ENCODE measurements around the gene MYL9. TPM values are rescaled to one million over a fixed set of nuclear protein-coding genes. Genes with fewer than 3 reads are reported as not detected.

The MYL9 gene
- total RNA-seq, 1 experiment from 2014 or later, result 13.3 TPM

DNA sequence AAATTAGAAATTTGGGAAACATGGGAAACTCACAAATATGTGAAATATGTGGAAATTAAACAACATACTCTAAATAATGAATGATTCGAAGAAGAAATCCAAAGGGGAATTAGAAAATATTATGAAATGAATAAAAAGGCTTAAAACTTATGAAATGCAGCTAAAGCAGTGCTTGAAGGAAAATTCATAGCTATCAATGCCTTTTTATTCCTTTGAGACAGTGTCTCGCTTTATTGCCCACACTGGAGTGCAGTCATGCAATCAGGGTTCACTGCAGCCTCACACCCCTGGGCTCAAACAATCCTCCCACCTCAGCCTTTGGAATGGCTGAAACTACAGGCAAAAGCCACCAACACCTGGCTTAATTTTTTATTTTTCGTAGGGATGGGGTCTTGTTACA lies 24.2 kb downstream of the MYL9 start:
- BruUV-seq (replicated peaks), result no TSS peak
- H3K9me3 ChIP-seq (ENCODE audit: insufficient read depth, low read depth), result peaks cover 3% of the 10 kb centered on the region; the same call in 1 of the 2 replicates

DNA sequence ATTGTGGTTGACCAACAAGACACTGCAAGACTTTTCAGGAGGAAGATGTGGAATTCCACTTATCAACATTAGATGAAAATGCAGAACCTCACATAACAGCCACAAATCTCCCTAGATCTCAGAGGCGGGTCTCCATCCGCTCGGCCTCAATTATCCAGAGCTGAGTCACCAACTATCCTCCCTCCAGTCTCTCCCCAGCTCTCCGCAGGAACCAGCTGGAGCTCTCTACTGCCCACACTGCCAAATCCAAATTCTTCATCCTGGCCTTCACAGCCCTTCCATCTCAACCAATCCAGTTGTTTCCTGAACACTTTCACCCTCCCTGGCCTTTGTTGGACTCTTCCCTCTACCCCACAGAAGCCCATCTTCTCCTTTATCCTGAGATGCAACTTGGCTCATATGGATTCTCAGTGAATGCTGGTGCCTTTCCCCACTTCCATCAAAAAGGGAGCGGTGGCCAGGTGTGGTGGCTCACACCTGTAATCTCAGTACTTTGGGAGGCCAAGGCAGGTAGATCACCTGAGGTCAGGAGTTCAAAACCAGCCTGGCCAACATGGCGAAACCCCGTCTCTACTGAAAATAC lies 28.6 kb downstream of the MYL9 start:
- H4K20me1 ChIP-seq (ENCODE audit: insufficient read depth), result no peaks in the 10 kb centered on the region
- POLR2A ChIA-PET (ENCODE audit: unreplicated experiment), result interaction anchor here (0.7 kb wide), 1 partner anchor 602 kb away, joined by 4 read pairs; no protein-coding TSS in a partner anchor
- no TSS peak for BruUV-seq (replicated peaks)

More for the DNA sequence above, 24.2 kb downstream of the MYL9 start:
- Histone ChIP-seq H3K79me2 (ENCODE audit: low read depth) (no peaks in the 10 kb centered on the region), H3K27me3 (ENCODE audit: insufficient read depth, low read depth) (no peaks in the 10 kb centered on the region), H3K4me2 (no peak overlapping the region), H3F3A (ENCODE audit: insufficient read depth, low read depth) (peaks cover 11% of the 10 kb centered on the region; the same call in 1 of the 2 replicates), H3K27ac (no peak overlapping the region), H4K20me1 (ENCODE audit: insufficient read depth) (no peaks in the 10 kb centered on the region), H3K4me3 (no peak overlapping the region), H3K4me1 (replicated peaks; ENCODE audit: insufficient read depth) (no peaks in the 10 kb centered on the region), H3K36me3 (ENCODE audit: low read depth) (no peaks in the 10 kb centered on the region), H3K9me2 (ENCODE audit: insufficient read depth) (no peaks in the 10 kb centered on the region), H2AFZ (no peak overlapping the region)
- CTCF ChIA-PET, result no interaction called here
- POLR2A ChIA-PET (ENCODE audit: unreplicated experiment), result no interaction called here
- DNase-seq, result no peak
- intact Hi-C loops (cut with micrococcal nuclease; ENCODE audit: unreplicated experiment), result no loop called here
- TF ChIP-seq EZH2 (IDR thresholded peaks at IDR 0.05; ENCODE audit: low read depth), result no peak
- no peak for TF ChIP-seq CTCF (conservative IDR thresholded peaks at IDR 0.05)

More for the DNA sequence above, 28.6 kb downstream of the MYL9 start:
- Histone ChIP-seq H3K4me1 (replicated peaks; ENCODE audit: insufficient read depth) (peaks cover 3% of the 10 kb centered on the region; the same call in 1 of the 2 replicates), H3K27me3 (ENCODE audit: insufficient read depth, low read depth) (no peaks in the 10 kb centered on the region), H3K9me3 (ENCODE audit: insufficient read depth, low read depth) (peaks cover 3% of the 10 kb centered on the region; the same call in 1 of the 2 replicates), H2AFZ (no peak overlapping the region), H3F3A (ENCODE audit: insufficient read depth, low read depth) (peaks cover 36% of the 10 kb centered on the region), H3K36me3 (ENCODE audit: low read depth) (no peaks in the 10 kb centered on the region), H3K79me2 (ENCODE audit: low read depth) (no peaks in the 10 kb centered on the region), H3K9me2 (ENCODE audit: insufficient read depth) (no peaks in the 10 kb centered on the region), H3K4me3 (no peak overlapping the region), H3K4me2 (no peak overlapping the region), H3K27ac (no peak overlapping the region)
- DNase-seq, result no peak
- intact Hi-C loops (cut with micrococcal nuclease; ENCODE audit: unreplicated experiment), result loop anchor here (10.0 kb wide), 1 partner anchor 1115 kb away; the partner anchor contains the start of gene CEP250
- CTCF ChIA-PET, result no interaction called here
- no peak for TF ChIP-seq CTCF (conservative IDR thresholded peaks at IDR 0.05)
